K562 (cell line): ENCODE measurements around the gene CARMIL1. TPM values are rescaled to one million over a fixed set of nuclear protein-coding genes. Genes with fewer than 3 reads are reported as not detected.

Experiments
- ATAC-seq: fragments of 200-7000 bp; cut with Tn5 transposase; 3 replicates; pipeline ENCODE4 v1.9.1; 2020; ENCODE audit warnings: moderate library complexity
- BruUV-seq: library from RNA; stranded (reverse); fragments of 400-500 nt; replicated peaks from 2 replicates; lab custom pipeline; 2021; lab: Mats Ljungman, UMichigan
- CTCF ChIA-PET: fragments of 300-600 bp; formaldehyde crosslinking; extraction: SDS; loops from one replicate; lab custom pipeline; 2021; ENCODE audit warnings: low intra/inter-chr PET ratio; lab: Yijun Ruan, JAX
- POLR2A ChIA-PET: fragments of 300-600, 350-650 bp; sonication (Branson Sonifier 250); formaldehyde crosslinking; extraction: SDS; loops from one replicate; lab custom pipeline; 2021; ENCODE audit warnings: antibody characterized with exemption, inconsistent platforms; lab: Yijun Ruan, JAX
- DNase-seq, 4 experiments: peaks; one replicate each; pipeline versions ENCODE4 v3.0.0 to v3.0.0-alpha.2; 2011 to 2018; ENCODE audit warnings: low spot score in 3 of 4, mixed read lengths in 3 of 4; ENCODE audit errors: extremely low read depth in 1 of 4
- FAIRE-seq: peaks from 2 replicates; lab custom pipeline; 2011; peaks lifted over from hg19 to GRCh38; lab: Jason Lieb, UNC
- H2AFZ ChIP-seq: 2 replicates; pipeline ENCODE4 v1.6.0; 2011; ENCODE audit warnings: low read depth, low read length, control low read depth, inconsistent platforms
- H3K27ac ChIP-seq: fragments of 200-600 bp; 3 replicates; pipeline ENCODE4 v1.8.0; 2011; ENCODE audit warnings: low read depth, mild to moderate bottlenecking, control low read depth, inconsistent platforms, low read length, moderate library complexity, mixed read lengths; ENCODE audit errors: extremely low read depth
- H3K27me3 ChIP-seq, 2 experiments: fragments of 300-600 bp in 1 of 2; 2 replicates in 1 of 2; 3 replicates in 1 of 2; pipeline versions ENCODE4 v1.6.0 to v1.8.0; 2011; ENCODE audit warnings: inconsistent platforms in 2 of 2, low read length in 2 of 2, mild to moderate bottlenecking in 1 of 2, mixed read lengths in 1 of 2, moderate library complexity in 1 of 2; ENCODE audit not compliant: control insufficient read depth in 2 of 2, insufficient read depth in 2 of 2
- H3K36me3 ChIP-seq: fragments of 300-600 bp; 3 replicates; pipeline ENCODE4 v1.8.0; 2011; ENCODE audit warnings: mild to moderate bottlenecking, low read length, inconsistent platforms; ENCODE audit not compliant: control insufficient read depth, insufficient read depth
- H3K4me1 ChIP-seq, 2 experiments: fragments of 200-600 bp in 1 of 2; replicated peaks in 1 of 2; 2 replicates in 1 of 2; 3 replicates in 1 of 2; pipeline versions ENCODE4 v1.5.1 to v1.8.0; 2011; ENCODE audit warnings: inconsistent platforms in 2 of 2, low read length in 2 of 2, mild to moderate bottlenecking in 1 of 2, mixed read lengths in 1 of 2, moderate library complexity in 1 of 2; ENCODE audit not compliant: control insufficient read depth in 2 of 2, insufficient read depth in 2 of 2
- H3K4me2 ChIP-seq: 2 replicates; pipeline ENCODE4 v1.6.1; 2011; ENCODE audit warnings: low read length, control low read depth, inconsistent platforms, mixed read lengths; ENCODE audit not compliant: insufficient read depth
- H3K4me3 ChIP-seq: fragments of 200-600 bp; sonication (generic), shearing (Covaris generic); 2 replicates; pipeline ENCODE4 v1.5.1; 2016; ENCODE audit warnings: control low read depth, inconsistent platforms
- H3K79me2 ChIP-seq: fragments of 200-600 bp; 3 replicates; pipeline ENCODE4 v1.8.0; 2011; ENCODE audit warnings: low read length, inconsistent platforms; ENCODE audit not compliant: control insufficient read depth, insufficient read depth
- H3K9ac ChIP-seq, 2 experiments: 2 replicates each; pipeline versions ENCODE4 v1.6.0 to v1.6.1; 2011; ENCODE audit warnings: low read depth in 2 of 2, low read length in 2 of 2, control low read depth in 1 of 2, inconsistent platforms in 1 of 2, mild to moderate bottlenecking in 1 of 2, mixed read lengths in 1 of 2; ENCODE audit not compliant: insufficient read depth in 1 of 2
- H3K9me1 ChIP-seq: one replicate; pipeline ENCODE4 v1.6.0; 2011; ENCODE audit warnings: inconsistent platforms, mild to moderate bottlenecking, low read length, moderate library complexity; ENCODE audit not compliant: control insufficient read depth, insufficient read depth
- H3K9me3 ChIP-seq: replicated peaks from 2 replicates; pipeline ENCODE4 v1.5.1; 2011; ENCODE audit warnings: low read depth, low read length, inconsistent platforms; ENCODE audit not compliant: control insufficient read depth, insufficient read depth
- H4K20me1 ChIP-seq: replicated peaks from 2 replicates; pipeline ENCODE4 v1.6.1; 2011; ENCODE audit warnings: low read length, inconsistent platforms, mixed read lengths; ENCODE audit not compliant: control insufficient read depth, insufficient read depth
- MBD2 ChIP-seq: sonication (generic); IDR thresholded peaks from 2 replicates; pipeline ENCODE4 v1.6.1; 2016; ENCODE audit warnings: low read depth, borderline replicate concordance
- NBN ChIP-seq: fragments of 450-650 bp; IDR thresholded peaks from 2 replicates; pipeline ENCODE4 v1.6.1; 2016; ENCODE audit warnings: low read depth, mild to moderate bottlenecking
- RUNX1 ChIP-seq: sonication (generic); IDR thresholded peaks from 2 replicates; pipeline ENCODE4 v1.6.1; 2016; ENCODE audit warnings: antibody characterized with exemption, low read depth
- STAT5B ChIP-seq: fragments of 250-450 bp; sonication (Bioruptor Pico); IDR thresholded peaks from 2 replicates; pipeline ENCODE4 v1.8.0; 2021; ENCODE audit warnings: mild to moderate bottlenecking, inconsistent platforms
- TSC22D4 ChIP-seq: fragments of 450-650 bp; IDR thresholded peaks from 2 replicates; pipeline ENCODE4 v1.6.1; 2016; ENCODE audit warnings: missing genetic modification characterization, missing biosample characterization, control low read depth
- ZNF444 ChIP-seq: fragments of 250-450 bp; sonication (Bioruptor Pico); IDR thresholded peaks from 2 replicates; pipeline ENCODE4 v1.4.0; 2020; ENCODE audit warnings: mild to moderate bottlenecking, moderate library complexity
- ZNF507 ChIP-seq: conservative IDR thresholded peaks from 2 replicates; pipeline ENCODE4 v1.6.1; 2017; ENCODE audit warnings: missing genetic modification characterization, missing compliant biosample characterization
- ZNF707 ChIP-seq: fragments of 250-450 bp; sonication (Bioruptor Pico); conservative IDR thresholded peaks from 2 replicates; pipeline ENCODE4 v1.8.0; 2022; ENCODE audit warnings: inconsistent platforms, mild to moderate bottlenecking, moderate library complexity
- WGBS: fragments of 100-300 bp; shearing (Covaris generic); methylation state at CpG from one replicate; pipeline ENCODE4 v1.1.6; 2016; ENCODE audit warnings: low coverage, mixed read lengths; ENCODE audit not compliant: insufficient coverage; ENCODE audit errors: missing lambda C conversion rate; 5-methylcytosine and 5-hydroxymethylcytosine counted together
- in situ Hi-C: fragments of 300-500 bp; cut with MboI; formaldehyde crosslinking; loops from 4 replicates; pipeline ENCODE4 v1.15.0; 2018; ENCODE audit warnings: inconsistent platforms, mixed read lengths
- intact Hi-C: fragments of 100-400 bp; cut with micrococcal nuclease; formaldehyde crosslinking; loops from 2 replicates; pipeline ENCODE4 v1.14.2; 2022
- polyA plus RNA-seq, 8 experiments: library from polyadenylated mRNA; depleted of rRNA in 4 of 8; stranded (reverse) in 5 of 8; unstranded in 3 of 8; fragments of >200 nt; fragmentation: Nextera tagmentation in 2 of 8; fragmentation: Illumina TruSeq in 1 of 8; extraction: Ambion mirVana in 2 of 8; extraction: Trizol in 1 of 8; gene quantifications; 2 replicates each; pipeline versions ENCODE4 v1.2.1 to v1.2.3, GENCODE V29; 2011 to 2014; ENCODE audit warnings: inconsistent platforms in 1 of 8, missing spikeins in 1 of 8
- total RNA-seq, 7 experiments: library from RNA; depleted of rRNA in 6 of 7; stranded (reverse); fragments of >200 nt in 6 of 7; fragmentation: Illumina TruSeq in 2 of 7; extraction: Trizol in 2 of 7; gene quantifications; 2 replicates each; pipeline versions ENCODE4 v1.2.1 to v1.2.3, GENCODE V29; 2011 to 2021; ENCODE audit warnings: low replicate concordance in 1 of 7
- TF ChIP-seq, protein P1 (sequence below), 2 experiments: fragments of 200-800 bp in 1 of 2; sonication (Bioruptor generic) in 1 of 2; sonication (generic) in 1 of 2; formaldehyde crosslinking in 1 of 2; IDR thresholded peaks in 1 of 2; conservative IDR thresholded peaks in 1 of 2; 2 replicates each; pipeline versions ENCODE4 v1.5.0 to v1.6.1; 2016 to 2020; ENCODE audit warnings: missing compliant biosample characterization in 1 of 2, missing genetic modification characterization in 1 of 2, missing genetic modification reagents in 1 of 2

CARMIL1 gene
- total and polyA plus RNA-seq, 9 of the 15 experiments (the other 6 are each of a cell fraction or from before 2014, with no cell fraction given) = 0.04 to 0.32 (median 0.10) TPM; not detected in 1

DNA sequence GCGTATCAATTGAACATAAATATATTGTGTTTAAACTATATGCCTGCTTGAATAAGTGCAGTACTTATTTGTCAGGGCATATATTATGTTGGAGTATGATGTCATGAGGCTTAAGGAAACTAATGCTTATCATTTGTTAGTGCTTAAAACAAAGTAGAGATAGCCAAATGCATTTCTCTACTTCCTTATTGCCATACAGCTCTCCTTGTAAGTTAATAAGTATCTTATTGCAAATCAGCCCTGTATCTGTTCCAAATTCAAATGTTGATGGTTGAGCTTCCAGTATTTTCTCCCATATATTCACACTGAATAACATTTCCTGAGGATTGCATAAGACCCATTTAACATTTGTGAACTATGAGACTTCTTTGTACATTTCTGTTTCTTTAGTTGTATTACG, 57.8 kb downstream of the CARMIL1 start (continued):
- TF ChIP-seq TSC22D4 (tag) (no peak), RUNX1 (no peak), ZNF707 (no peak), STAT5B (CRISPR knock-in tag) (no peak)

DNA sequence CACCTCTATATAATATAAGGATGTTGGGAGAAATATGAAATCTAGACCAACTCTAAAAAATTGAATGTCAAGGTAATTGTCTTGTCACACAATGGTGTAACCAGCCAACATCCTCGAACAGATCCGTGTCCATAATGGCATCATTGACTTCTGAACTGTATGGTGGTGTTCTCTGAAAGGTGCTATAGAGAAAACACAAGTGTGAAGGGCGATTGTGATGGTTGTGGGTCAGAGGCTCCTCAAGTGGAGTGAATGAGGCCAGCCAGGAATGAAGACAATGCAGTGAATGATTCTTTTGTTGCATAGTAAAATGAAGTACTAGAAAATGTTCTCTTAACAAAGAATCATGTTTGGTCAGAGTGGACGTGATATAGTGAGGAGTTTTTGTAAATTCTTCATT, 58.3 kb downstream of the CARMIL1 start:
- no peak for DNase-seq
- H3K79me2 ChIP-seq = no peaks in the 10 kb centered on the region
- H4K20me1 ChIP-seq = peaks cover 4% of the 10 kb centered on the region; the same call in 1 of the 2 replicates
- no TSS peak for BruUV-seq
- intact Hi-C loops = no loop called here
- ATAC-seq = no peak
- POLR2A ChIA-PET = no interaction called here
- no peak overlapping the region for H3K27ac ChIP-seq
- TF ChIP-seq MBD2 (no peak), ZNF507 (no peak), NBN (no peak), ZNF444 (CRISPR knock-in tag) (no peak)
- TF ChIP-seq, protein P1, sequence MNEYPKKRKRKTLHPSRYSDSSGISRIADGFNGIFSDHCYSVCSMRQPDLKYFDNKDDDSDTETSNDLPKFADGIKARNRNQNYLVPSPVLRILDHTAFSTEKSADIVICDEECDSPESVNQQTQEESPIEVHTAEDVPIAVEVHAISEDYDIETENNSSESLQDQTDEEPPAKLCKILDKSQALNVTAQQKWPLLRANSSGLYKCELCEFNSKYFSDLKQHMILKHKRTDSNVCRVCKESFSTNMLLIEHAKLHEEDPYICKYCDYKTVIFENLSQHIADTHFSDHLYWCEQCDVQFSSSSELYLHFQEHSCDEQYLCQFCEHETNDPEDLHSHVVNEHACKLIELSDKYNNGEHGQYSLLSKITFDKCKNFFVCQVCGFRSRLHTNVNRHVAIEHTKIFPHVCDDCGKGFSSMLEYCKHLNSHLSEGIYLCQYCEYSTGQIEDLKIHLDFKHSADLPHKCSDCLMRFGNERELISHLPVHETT (CRISPR knock-in tag; conservative IDR thresholded peaks at IDR 0.05 in 1 of 2, IDR thresholded peaks at IDR 0.05 in 1 of 2) = no peak
- TF ChIP-seq, all 486 proteins: peak for 0
- Histone ChIP-seq H3K9me3 (no peaks in the 10 kb centered on the region), H3K4me1 (no peaks in the 10 kb centered on the region), H2AFZ (no peak overlapping the region), H3K9me1 (no peaks in the 10 kb centered on the region), H3K4me2 (no peak overlapping the region), H3K9ac (no peak overlapping the region), H3K4me3 (no peak overlapping the region), H3K27me3 (0 out of 5 replicates have a peak, but pooled peaks cover 0 to 2% of the 10 kb centered on the region in 2 experiments), H3K36me3 (no peaks in the 10 kb centered on the region)
- FAIRE-seq = no peak
- in situ Hi-C loops = no loop called here
- 1% methylated on average over 4 of the region's 4 CpGs for WGBS
- CTCF ChIA-PET = no interaction called here
